Muscle of leg (tissue), 11 donors: ENCODE results near the gene RNPEPL1. TPM values are rescaled to one million over a fixed set of nuclear protein-coding genes. Genes with fewer than 3 reads are reported as not detected.
A peak's percentile ranks its signal among the peaks of the same experiment; 100 is the strongest.
"Not testable (repeated sequence)": the region's sequence is repeated elsewhere in the genome, so short reads cannot be mapped to it uniquely, and the experiment has no call there.

Experiments
- DNase-seq: peaks from one replicate; pipeline ENCODE4 v3.0.0; 2013
- H3K27ac ChIP-seq: one replicate; pipeline ENCODE4 v1.5.1; 2013; ENCODE audit warnings: mild to moderate bottlenecking, low read length, control low read depth
- H3K27me3 ChIP-seq: one replicate; pipeline ENCODE4 v1.6.1; 2013; ENCODE audit warnings: low read length; ENCODE audit not compliant: control insufficient read depth, insufficient read depth
- H3K36me3 ChIP-seq: one replicate; pipeline ENCODE4 v1.6.1; 2013; ENCODE audit warnings: low read length; ENCODE audit not compliant: control insufficient read depth, insufficient read depth
- H3K4me1 ChIP-seq: one replicate; pipeline ENCODE4 v1.6.1; 2013; ENCODE audit warnings: low read length; ENCODE audit not compliant: control insufficient read depth, insufficient read depth
- H3K4me3 ChIP-seq: one replicate; pipeline ENCODE4 v1.5.1; 2013; ENCODE audit warnings: low read length, control low read depth
- H3K9me3 ChIP-seq: replicated peaks from 2 replicates; pipeline ENCODE4 v1.6.1; 2013; ENCODE audit warnings: low read depth, low read length; ENCODE audit not compliant: control insufficient read depth
- WGBS: methylation state at CpG from one replicate; pipeline ENCODE4 v1.1.5; 2013; ENCODE audit warnings: missing lambda C conversion rate; ENCODE audit not compliant: insufficient coverage; 5-methylcytosine and 5-hydroxymethylcytosine counted together
- polyA plus RNA-seq, 8 donors: library from polyadenylated mRNA; unstranded; fragments of 120-200 nt; gene quantifications; one replicate each; pipeline versions ENCODE4 v1.2.1 to v1.2.3, GENCODE V29; 2013; ENCODE audit warnings: inconsistent platforms in 1 of 8, low replicate concordance in 1 of 8; ENCODE audit not compliant: insufficient read length in 8 of 8, insufficient read depth in 1 of 8
- total RNA-seq: library from RNA; stranded (reverse); fragments of 120-200 nt; gene quantifications from one replicate; pipeline ENCODE4 v1.2.4, GENCODE V29; 2013

Gene RNPEPL1
- total and polyA plus RNA-seq, 9 donors: 13.6 to 38.8 (median 32.0) TPM

DNA sequence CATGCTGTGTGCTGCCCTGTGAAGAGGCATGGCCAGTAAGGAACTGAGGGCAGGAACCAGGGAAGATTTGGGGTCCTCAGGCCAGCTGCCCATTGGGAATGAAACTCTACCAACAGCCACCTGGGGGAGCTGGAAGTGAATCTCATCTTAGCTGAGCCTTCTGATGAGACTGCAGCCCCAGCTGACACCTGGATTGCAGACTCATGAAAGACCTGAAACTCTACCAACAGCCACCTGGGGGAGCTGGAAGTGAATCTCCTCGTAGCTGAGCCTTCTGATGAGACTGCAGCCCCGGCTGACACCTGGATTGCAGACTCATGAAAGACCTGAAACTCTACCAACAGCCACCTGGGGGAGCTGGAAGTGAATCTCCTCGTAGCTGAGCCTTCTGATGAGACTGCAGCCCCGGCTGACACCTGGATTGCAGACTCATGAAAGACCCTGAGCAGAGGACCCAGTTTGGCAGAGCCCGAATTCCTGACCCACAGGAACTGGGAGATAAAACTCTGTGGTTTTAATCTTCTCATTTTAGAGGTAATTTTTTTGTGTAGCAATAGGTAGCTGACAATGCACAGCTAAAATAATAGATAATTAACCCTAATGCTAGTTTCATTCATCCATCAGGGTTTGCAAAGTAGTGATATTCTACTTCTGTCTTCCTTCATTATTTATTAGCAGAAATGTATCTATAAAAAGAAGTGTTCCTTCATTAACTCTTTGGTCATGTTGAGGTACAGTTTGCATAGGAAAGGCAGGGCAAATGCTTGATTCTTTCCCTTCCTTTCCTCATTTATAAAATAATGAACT, 48.8 kb downstream of the RNPEPL1 start:
- not testable (repeated sequence) for H3K9me3 ChIP-seq, H3K36me3 ChIP-seq, H3K27ac ChIP-seq, H3K27me3 ChIP-seq, DNase-seq, H3K4me3 ChIP-seq
- peaks cover 12% of the 10 kb centered on the region for H3K4me1 ChIP-seq
- no CpG with 5 or more reads among the region's 5 CpGs for WGBS

DNA sequence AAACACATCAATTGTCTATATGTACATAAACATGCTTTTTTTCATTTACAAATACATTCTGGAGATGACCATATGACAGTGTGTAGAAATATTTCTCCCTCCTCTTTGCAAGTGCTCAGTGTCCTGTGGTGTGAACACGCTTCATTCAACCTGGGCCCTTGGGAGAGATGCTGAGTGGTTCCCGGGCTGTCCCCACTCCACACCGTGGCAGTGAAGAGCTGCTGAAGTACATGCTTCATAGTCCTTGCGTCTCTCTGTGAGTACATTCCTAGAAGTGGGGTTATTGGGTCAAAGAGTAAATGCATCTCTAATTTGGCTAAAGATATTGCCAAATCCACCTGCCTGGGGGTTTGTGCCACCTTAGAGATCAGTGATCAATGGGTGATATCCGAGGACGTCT, 50.5 kb downstream of the RNPEPL1 start:
- Histone ChIP-seq H3K27me3 (no peaks in the 10 kb centered on the region), H3K4me3 (no peak overlapping the region), H3K4me1 (no peaks in the 10 kb centered on the region), H3K27ac (no peak overlapping the region), H3K36me3 (no peaks in the 10 kb centered on the region), H3K9me3 (peaks cover 4% of the 10 kb centered on the region)
- 90% methylated on average over 3 of the region's 6 CpGs for WGBS
- DNase-seq: no peak

DNA sequence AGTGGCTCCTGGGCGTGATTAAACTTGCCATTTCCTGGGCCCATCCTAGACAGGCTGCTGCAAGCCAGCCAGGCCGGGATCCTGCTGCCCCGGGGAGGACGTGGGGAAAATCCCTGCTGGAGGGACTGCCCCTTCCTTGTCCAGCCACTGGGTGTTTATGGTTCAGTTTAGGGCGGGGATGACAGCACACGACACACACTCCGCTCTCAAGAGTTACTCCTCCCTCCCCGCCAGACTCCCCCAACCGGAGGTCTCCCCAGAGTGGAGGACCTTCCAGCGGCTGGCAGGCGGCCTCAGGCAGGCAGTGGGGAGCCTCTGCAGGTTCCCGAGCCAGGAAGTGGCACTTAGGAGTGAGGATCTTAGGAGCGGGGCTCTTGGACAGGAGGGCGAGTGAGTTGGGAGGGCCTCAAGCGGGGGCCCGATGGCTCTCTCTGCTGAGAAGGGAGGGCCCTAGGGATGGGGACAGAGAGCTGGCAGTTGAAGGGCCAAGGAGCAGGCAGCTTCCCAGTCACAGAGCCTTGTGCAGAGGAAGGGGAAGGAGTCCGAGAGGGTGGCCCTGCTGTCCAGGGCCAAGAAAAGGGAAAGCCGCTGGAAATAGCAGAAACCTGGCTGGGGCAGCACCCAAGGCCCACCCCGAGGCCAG, 51.3 kb downstream of the RNPEPL1 start:
- no peaks in the 10 kb centered on the region for H3K36me3 ChIP-seq
- 72% methylated on average over 10 of the region's 19 CpGs for WGBS
- no peak for DNase-seq
- no peak overlapping the region for H3K27ac ChIP-seq
- no peaks in the 10 kb centered on the region for H3K27me3 ChIP-seq
- H3K4me1 ChIP-seq: no peaks in the 10 kb centered on the region
- H3K4me3 ChIP-seq: no peak overlapping the region
- H3K9me3 ChIP-seq: peaks cover 4% of the 10 kb centered on the region

DNA sequence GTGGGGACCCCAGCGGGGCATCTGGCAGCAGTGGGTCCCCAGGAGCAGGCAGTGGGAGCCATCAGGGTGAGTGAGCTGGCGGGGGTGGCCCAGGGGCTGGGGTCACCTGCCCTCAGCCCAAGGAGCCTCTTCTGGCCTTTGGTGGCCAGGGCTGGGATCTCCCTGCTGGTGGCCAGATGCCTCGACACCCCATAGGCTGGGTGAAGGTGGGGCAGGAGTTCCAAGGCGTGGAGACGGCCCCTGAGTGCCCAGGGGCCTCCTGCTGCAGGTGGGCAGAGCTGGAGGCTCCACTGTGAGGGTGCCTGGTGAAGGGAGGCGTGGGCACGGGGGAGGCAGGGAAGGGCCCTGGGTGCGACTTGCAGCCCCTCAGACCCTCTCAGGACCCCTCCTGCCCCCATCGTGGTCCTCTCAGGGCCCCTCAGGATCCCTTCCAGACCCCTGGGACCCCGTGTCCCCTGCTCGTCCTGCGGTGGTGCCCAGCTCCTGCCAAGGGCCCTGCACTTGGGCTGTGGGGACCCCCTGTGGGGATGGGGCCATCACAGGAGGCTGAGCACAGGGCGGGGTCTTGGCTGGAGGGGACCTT, 52.0 kb downstream of the RNPEPL1 start:
- 86% methylated on average over 10 of the region's 13 CpGs for WGBS

DNA sequence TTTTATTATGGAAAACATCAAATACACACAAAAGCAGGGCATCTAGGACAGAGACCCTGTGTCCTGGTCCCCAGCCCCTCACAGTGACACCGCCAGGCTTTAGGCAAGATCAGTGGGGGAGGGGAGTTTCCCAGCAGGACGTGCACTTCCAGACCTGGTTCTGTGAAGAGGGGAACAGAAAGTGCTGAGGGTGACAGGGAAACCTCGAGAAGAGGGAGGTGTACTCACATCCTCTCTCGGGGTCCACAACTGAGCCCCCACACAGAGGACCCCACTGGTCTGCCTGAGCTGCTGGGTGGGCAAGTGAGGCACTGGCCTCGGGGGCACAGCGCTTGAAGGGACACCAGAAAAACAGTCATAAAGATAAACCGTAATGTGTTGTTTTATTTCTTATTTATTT, 52.6 kb downstream of the RNPEPL1 start:
- no peaks in the 10 kb centered on the region for H3K4me1 ChIP-seq
- peaks cover 4% of the 10 kb centered on the region for H3K9me3 ChIP-seq
- H3K27ac ChIP-seq: no peak overlapping the region
- H3K27me3 ChIP-seq: no peaks in the 10 kb centered on the region
- no peaks in the 10 kb centered on the region for H3K36me3 ChIP-seq
- DNase-seq: peak; percentile 15
- no peak overlapping the region for H3K4me3 ChIP-seq
- 64% methylated on average over 4 of the region's 7 CpGs for WGBS

More for the DNA sequence above, 52.0 kb downstream of the RNPEPL1 start:
- H3K9me3 ChIP-seq: peaks cover 4% of the 10 kb centered on the region
- no peak overlapping the region for H3K27ac ChIP-seq
- DNase-seq: no peak
- H3K27me3 ChIP-seq: no peaks in the 10 kb centered on the region
- no peaks in the 10 kb centered on the region for H3K36me3 ChIP-seq
- H3K4me3 ChIP-seq: no peak overlapping the region
- H3K4me1 ChIP-seq: no peaks in the 10 kb centered on the region

DNA sequence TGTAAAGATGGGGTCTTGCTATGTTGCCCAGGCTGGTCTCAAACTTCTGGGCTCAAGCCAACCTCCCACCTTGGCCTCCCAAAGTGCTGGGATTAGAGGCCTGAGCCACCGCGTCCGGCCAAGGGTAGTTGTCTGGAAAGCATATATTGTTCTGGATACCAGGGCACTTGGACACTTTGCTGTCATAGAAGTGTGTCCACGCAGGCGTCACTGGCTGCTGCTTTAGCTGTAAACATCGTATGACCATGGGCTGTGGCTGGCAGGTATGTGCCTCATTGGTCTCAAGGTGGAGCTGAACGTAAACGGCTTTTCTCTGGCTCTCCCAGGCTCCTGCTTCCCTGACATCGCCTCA, 53.8 kb downstream of the RNPEPL1 start:
- Histone ChIP-seq H3K27me3 (no peaks in the 10 kb centered on the region), H3K4me1 (peaks cover 6% of the 10 kb centered on the region), H3K36me3 (no peaks in the 10 kb centered on the region), H3K9me3 (peaks cover 4% of the 10 kb centered on the region), H3K4me3 (no peak overlapping the region), H3K27ac (no peak overlapping the region)
- WGBS: 90% methylated on average over 5 of the region's 9 CpGs
- DNase-seq: no peak

DNA sequence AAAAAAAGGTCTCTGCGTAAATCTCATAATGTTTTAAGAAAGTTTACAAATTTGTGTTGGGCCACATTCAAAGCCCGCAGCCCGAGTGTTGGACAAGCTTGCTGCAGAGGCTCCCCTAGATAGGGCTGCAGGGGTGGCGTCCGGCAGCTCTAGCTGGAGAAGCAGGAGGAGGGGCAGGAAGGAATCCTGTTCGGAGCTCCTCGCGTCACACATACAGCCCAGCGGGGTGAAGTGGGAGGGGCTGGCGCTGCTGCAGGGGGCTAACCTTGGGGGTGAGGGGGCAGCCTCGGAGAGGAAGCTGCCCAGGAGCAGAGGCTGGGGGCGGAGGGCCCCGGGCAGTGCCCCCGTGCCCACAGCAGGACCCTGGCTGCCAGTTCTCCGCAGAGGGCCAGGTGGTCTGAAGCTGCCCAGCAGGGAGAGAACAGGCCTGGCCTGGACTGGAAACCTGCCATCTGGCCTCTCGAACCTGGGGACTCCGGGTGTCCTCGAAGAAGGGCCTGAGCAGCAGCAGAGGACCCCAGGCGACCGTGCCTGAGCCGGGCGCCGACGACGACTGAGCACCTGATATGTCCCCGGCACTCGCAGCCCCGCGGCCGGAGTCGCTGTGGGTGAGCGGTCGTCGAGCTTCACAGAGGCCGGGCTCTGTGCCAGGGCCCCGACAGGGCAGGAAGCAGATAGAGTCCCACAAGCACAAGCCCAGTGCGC, 54.4 kb downstream of the RNPEPL1 start:
- H3K36me3 ChIP-seq: no peaks in the 10 kb centered on the region
- no peak overlapping the region for H3K27ac ChIP-seq
- H3K27me3 ChIP-seq: no peaks in the 10 kb centered on the region
- H3K4me1 ChIP-seq: peaks cover 7% of the 10 kb centered on the region
- H3K4me3 ChIP-seq: no peak overlapping the region
- H3K9me3 ChIP-seq: peaks cover 2% of the 10 kb centered on the region
- 29% methylated on average over 37 of the region's 37 CpGs for WGBS
- DNase-seq: no peak

DNA sequence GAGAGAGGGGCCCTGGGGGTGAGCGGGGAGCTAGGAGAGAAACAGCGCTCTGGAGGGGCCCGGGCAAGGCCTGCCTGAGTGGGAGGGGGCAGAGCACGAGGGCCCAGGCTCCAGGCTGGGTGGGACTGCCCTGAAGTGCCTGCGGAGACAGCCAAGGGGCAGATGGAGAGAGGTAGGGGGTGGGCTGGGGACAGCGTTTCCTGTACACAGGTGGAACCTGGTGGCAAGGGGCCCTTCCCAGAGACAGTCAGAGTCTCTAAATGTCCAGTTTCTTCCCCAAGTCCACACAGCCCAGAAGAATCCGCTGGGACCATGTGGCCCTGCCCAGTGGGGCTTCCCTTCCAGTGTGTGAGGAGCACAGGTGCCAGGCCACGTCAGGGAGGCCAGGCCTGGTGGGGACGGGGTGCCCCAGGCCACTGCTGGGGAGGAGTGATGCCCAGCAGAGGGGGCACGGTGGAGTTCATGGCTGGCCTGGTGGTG, 55.3 kb downstream of the RNPEPL1 start:
- no peaks in the 10 kb centered on the region for H3K36me3 ChIP-seq
- no peak for DNase-seq
- H3K4me1 ChIP-seq: peaks cover 7% of the 10 kb centered on the region
- H3K9me3 ChIP-seq: no peaks in the 10 kb centered on the region
- WGBS: 78% methylated on average over 8 of the region's 10 CpGs
- no peak overlapping the region for H3K4me3 ChIP-seq
- no peak overlapping the region for H3K27ac ChIP-seq
- H3K27me3 ChIP-seq: no peaks in the 10 kb centered on the region

DNA sequence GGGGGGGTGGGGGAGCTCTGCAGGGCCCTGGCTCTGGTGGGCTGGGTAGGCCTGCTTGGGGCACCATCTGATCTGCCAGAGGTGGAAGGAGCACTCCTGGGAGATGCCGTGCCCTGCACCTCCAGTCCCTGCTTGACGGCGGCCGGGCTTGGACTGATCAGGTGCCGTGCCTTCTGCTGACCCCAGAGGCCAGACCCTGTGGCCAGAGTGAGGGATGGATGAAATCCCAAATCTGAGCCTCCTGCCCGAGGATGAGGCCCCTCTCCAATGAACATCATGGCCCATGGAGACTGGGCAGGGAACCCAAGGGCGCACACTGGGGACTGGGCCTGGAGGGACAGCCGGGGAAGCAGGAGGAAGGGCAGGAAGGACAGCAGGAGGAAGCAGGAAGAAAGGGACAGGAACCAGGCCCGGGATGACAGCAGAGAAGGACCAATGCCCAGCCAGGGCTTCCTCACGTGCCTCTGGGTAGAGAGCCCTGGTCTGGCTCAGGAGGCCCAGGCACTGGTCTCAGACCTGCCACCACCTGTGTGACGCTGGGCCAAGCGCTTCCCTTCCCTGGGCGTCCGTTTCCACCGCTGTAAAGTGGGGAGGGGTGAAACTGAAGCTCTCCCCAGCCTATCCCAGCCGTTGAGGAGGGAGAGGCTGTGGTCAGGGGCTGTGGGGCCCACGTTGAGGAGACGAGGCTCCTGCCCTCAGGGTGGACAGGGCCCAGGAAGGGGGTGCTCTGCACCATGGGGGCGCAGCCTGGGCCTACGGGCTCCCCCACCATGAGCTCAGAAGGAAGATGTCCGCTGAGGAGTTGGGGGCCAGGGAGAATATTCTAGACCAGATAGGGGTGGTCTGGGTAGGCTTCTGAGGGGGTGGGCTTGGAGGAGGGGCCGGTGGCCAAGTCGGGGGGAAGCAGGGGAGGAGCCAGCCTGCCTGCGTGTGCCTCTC, 56.0 kb downstream of the RNPEPL1 start:
- no peaks in the 10 kb centered on the region for H3K27me3 ChIP-seq
- no peak for DNase-seq
- WGBS: 52% methylated on average over 15 of the region's 24 CpGs
- H3K27ac ChIP-seq: no peak overlapping the region
- H3K36me3 ChIP-seq: no peaks in the 10 kb centered on the region
- H3K9me3 ChIP-seq: no peaks in the 10 kb centered on the region
- peaks cover 7% of the 10 kb centered on the region for H3K4me1 ChIP-seq
- H3K4me3 ChIP-seq: no peak overlapping the region
